ENCODE measurements around the gene INTS6.
A peak's percentile ranks its signal among the peaks of the same experiment; 100 is the strongest.

Gene INTS6

DNA sequence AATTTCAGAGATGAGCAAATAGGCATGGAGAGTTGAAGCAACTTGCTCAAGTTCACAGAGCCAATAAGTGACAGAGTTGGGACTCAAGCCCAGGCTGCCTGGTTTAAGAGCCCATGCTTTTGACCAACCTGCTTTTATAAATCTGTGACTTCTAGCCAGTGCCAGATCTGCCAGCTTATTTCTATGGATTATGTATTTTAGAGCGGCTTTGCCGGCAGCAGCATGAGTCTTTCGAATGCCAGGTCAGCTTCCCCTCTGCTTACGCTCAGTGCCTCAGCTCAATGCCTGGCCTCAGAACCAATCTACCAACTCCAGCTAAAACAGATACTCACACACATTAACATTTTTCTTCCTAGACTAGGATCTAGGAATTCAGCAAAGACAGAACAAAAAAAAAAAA lies 111.0 kb downstream of the INTS6 start:
- no peak for DNase-seq

DNA sequence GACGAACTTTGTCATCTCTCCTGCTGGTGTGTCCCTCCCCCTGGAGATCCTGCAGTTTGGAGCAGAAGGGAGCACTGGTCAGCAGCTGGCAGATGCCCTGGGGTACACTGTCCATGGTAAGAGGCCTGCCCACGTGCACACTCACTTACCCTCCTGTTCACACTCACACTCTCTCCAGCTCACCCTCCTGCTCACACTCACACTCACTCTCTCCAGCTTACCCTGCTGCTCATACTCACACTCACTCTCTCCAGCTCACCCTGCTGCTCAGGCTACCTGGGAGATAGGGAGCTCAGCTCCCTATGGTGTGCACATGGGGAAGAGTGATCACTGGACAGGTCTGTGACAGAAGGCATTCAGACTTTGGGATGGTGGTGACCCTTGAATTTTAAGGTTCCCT lies 111.6 kb downstream of the INTS6 start:
- no peak for DNase-seq

DNA sequence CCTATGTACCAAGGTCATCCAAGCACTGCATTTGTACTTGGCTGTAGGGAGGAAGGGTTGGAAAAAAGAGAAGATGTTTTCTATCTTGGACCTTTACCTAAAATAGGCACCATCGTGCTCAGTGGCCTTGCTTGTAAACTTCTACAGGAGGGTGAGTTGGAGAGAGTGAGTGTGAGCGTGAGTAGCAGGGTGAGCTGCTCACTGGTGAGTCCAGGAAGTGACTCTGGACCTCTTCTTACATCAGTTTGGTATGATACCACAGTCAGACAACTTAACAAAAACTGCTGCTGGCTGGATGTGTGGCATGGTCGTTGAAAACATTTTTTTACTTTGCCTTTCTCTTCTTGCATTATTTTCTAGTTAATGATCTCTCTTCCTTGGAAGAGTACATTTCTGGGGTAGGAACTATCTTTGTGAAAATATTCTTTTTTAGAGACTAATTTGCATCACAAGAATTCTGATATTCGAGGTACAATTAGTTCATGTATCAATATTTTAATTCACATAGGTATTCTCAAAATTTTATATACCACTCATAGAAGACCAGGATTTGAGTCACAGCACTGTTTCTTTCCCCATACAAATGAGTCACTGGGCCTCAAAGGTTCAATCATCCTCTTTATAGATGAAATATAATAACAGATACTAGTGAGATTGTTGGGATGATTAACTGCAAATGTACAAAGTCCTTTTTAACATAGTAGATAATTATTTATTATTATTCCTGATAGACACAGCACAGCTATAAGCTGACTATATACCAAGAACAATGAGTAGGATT lies 112.7 kb downstream of the INTS6 start:
- peak; percentile 27 for DNase-seq

DNA sequence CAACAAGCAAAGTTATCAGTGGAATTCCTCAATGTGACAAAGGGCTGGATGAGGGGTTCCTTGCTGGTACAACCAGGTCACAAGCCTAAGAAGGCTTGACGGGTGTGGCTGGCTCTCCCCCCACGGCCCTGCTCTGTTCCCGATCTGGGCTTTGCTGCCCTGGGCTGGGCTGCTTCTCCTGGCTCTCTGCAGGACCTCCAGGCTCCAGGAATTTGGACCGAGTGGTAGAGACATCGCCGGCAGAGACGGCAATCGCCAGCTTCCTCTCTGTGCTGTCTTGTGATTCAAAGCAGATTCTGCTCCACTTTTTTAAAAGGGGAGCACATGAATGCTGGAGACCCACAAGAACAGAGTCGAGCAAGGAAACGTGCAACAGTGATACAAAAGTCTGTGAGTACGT lies 113.5 kb downstream of the INTS6 start, which contains the start of gene SERPINE3:
Gene SERPINE3, plus strand, starts transcription at position 338 of the 400 bp plus-strand sequence. CDS start 1,401 bp downstream, outside the sequence.
- no peak for DNase-seq

DNA sequence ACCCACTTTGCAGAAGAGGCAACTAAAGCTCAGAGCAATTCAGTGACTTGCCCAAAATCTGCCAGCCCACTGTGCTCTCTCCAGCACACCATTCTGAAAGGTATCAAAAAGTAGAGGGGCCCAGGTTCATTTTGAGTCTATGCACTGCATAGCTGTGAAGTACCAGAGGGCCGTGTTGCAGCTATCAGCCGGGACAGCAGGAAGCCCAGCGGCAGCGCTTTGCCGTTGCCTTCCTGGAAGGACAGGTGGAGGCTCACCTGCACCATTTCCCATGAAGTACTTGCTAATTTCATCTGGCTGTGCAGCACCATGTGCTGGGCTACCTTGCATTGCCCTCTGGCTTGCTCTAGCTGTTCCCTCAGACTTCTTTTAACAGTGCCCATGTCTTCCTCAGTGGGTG lies 116.1 kb downstream of the INTS6 start:
- no peak for DNase-seq

DNA sequence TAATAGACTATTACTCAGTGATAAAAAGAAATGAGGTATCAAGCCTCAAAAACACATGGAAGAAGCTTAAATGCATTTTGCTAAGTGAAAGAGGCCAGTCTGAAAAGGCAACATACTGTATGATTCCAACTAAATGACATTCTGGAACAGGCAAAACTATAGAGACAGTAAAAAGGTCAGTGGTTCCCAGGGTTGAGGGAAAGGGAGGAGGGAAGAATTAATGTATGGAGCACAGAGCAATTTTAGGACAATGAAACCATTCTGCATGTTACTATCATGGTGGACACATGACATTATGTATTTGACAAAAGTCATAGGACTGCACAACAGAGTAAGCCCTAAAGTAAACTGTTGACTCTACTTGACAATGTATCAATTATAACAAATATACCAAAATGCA lies 119.0 kb downstream of the INTS6 start:
- no peak for DNase-seq

DNA sequence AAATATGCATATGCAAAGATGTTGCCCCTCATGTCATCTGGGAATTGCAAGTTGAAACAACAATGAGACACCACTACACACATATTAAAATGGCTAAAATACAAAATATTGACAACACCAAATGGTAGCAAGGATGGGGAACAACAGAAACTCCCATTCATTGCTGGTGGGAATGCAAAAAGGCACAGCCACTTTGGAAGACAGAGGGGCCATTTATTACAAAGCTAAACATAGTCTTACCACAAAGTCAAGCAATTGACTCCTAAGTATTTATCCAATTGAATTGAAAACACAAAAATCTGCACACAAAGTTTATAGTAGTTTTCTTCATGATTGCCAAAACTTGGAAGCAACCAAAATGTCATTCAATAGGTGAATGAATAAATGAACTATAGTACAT lies 119.4 kb downstream of the INTS6 start:
- no peak for DNase-seq

DNA sequence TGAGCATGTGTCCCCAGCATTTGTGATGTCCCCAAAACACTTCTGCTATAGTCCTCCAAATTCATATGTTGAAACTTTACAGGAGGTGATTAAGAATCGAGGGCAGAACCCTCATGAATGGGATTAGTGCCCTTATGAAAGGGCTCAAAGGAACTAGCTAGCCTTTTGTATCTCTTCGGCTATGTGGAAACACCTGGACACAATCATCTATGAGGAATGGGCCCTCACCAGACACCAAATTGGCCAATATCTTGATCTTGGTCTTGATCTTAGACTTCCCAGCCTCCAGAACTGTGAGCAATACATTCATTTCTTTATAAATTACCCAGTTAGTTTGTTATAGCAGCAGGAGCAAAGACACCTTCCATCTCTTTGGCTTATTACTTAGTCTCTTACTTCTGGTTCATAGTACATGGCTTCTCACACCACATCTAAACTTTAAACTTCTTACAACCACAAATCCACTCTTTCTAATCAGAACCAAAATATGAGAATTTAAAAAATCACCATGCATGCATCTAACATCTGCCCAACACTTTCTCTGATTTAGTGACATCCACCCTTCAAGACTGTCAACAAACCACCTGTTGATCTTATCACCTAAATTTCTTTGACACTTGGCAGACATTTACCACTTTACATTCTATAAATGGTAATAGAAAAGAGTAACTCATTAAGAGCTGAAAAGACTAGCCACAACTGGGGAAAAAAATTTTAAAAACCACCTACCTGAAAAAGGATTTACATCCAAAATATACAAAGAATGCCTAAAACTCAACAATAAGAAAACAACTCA lies 120.1 kb downstream of the INTS6 start:
- no peak for DNase-seq

DNA sequence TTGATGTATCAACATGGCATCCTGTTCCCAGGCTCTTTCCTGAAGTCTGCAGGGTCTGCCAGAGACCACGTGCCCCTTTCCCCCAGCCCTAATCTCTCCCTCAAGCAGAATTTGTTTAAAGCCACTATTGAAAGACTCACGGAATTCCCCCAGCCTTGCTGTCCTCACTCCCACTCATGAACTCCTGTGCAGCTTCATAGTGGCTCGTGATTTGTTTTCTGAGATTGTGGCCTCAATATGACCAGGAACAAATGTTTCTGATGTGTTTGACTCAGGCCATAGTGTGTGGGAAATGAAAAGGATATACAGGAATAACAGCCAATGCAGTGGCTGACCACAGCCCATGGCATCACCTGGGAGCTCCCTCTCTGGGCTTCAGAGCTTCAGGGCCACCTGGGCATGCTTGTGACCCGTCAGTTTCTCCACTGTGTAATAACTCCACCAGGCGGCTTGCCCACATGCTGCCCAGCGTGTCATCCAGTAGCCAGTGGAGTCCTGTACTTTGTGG lies 121.4 kb downstream of the INTS6 start:
- no peak for DNase-seq

DNA sequence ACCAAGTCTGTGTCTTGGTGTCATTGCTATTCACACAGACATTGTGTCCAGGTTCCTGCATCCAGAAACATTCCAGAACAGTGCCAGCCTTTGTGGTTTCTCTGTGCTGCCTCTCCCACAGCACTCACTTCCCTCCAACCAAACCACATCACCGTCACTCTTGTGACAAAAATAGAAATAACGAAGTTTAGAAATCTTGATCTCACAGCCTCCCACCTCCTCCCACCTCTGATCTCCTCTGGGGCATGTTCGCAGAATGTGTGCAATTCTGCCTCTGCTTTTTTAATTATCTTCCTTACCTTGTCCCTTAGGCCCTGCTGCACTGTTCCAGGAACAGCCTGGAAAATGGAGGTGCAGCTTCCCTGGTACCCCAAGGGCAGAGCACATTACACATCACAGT lies 122.0 kb downstream of the INTS6 start:
- peak; percentile 14 for DNase-seq

DNA sequence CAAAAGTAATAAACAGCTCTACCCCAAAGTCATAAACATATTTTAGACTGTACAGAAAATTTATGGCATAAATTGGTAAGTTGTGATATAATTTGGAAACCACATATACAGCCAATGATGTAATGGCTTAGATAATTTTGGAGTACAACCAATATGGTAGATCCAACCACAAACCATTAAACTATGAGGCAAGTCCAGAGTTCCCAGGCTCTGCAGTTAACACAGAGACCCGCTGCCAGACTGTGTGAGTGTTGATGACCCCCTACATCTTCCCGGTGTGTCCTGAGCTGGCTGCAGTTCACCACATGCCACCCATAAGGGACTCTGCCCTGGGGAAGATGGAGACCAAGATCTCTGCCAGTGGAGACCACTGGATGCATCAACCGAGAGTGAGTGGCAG lies 123.2 kb downstream of the INTS6 start:
- no peak for DNase-seq

DNA sequence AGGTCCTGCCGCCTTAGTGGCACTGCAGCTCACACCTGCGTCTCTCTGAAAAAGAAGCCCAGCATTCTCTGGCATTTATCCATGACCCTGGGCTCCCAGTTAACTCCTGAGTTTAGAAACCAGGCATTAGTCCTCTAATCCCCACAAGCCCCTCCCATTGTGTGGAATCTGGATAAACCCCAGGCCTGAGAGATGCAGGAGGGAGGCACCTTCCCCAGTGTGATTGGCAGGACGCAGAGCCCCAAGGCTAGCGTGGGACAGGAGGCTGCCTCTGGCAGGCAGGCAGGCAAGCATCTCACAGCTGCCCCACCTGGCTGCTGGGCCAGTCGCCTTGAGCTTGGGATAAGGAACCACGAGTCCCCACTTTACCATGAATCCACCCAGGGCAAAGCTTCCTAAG lies 124.3 kb downstream of the INTS6 start:
- DNase-seq: no peak

DNA sequence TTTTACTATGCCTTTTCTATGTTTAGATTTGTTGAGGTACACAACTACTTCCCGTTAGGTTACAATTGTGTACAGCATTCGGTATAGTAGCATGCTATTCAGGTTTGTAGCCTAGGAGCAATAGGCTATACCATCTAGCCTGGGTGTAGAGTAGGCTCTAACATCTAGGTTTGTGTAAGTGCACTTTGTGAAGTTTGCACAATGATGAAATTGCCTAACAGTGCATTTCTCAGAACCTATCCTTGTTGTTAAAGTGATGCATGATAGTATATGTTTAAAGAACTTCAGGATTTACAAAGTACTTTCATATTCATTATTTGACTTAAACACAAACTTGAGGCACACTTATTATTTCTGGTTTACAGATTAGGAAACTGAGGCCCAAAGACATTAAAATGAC lies 124.9 kb downstream of the INTS6 start:
- no peak for DNase-seq

DNA sequence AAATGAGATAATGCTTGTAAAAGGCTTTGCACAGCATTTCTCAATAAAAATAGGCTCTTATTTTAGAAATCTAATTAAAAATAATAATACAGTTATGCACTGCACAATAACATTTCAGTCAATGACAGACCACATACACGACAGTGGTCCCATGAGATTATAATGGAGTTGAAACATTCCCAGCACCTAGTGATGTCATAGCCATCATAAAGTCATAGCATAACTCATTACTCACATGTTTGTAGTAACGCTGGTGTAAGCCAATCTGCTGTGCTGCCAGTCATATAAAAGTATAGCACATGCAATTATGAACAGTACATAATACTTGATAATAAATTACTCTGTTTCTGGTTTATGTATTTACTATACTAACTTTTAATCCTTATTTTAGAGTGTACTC lies 126.1 kb downstream of the INTS6 start:
- DNase-seq: no peak

DNA sequence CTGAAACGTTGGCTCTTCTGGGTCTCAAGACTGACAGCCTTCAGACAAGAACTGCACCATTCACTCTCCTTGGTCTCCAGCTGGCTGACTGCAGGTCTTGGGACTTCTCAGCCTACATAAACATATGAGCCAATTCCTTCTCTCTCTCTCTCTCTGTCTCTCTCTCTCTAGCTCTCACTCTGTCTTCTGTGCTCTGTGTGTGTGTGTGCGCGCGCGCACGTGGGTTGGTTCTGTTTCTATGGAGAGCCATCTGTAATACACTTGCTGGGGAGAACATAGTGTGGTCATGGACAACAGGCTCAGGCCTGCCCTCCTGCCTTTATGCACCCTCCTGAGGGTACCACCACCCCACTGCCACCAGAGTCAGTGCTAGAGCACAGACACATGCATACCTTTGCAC lies 127.0 kb downstream of the INTS6 start:
- DNase-seq: no peak

DNA sequence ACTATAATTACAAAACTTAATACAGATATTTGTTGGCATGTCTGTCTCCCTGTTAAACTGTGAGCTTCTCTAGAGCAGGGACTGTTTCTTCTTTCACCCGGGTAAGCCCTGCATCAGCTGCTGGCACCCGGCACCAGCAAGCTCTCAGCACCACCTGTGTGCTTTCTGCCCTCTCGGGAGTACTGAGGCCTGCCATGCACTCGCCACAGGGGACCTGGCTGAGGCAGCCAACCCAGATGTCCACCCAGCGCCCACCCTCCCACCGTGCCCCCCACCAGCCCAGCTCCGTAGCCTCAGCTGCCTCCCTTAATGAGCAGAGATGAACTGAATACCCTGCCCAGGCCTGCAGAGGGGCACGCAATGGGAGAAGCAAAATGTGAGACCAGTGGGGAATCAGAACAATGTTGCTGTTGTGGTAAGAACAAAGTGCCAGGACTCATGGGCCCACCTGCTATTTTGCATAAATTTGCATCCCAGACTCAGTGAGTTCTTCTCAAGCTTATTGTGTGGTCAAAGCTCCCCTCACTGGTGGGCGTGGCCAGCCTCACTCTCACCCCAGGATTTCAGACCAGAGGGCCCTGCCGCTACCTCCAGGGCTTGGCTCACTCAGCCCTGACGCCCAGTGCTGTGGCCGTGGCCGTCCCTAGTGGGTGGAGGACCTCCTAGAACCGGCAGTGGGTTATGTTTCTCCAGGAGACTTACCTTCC lies 128.0 kb downstream of the INTS6 start:
- no peak for DNase-seq

DNA sequence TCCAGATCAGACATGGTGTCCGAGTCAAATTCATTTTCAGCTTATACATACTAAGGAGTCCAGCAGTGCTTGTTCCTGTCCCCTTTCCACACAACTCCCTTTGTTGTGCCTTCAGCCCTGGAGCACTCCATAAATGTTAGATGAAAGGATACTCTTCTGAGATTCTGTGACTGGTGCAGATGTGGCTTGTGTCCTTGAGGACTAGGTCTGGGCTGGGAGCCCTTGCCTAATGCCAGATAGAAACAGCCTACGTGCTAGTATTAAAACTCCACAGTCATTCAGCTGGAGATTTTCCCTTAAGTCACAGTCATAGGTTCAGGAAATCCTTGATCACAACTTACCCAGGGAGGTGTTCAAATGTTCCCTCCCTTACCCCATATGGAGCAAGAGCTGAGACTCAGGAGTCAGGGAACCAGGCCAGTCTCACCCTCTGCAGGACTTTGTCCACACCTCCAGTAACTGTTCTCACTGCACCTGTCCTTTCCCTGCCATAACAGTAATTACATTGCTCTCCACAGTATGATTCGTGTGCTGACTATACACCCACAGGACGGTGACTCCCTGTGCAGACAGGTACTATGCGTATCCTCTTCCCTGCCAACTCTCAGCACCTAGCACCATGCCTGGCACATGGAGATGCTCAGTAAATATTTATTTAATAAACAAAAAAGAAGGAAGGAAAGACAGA lies 128.9 kb downstream of the INTS6 start:
- DNase-seq: no peak

DNA sequence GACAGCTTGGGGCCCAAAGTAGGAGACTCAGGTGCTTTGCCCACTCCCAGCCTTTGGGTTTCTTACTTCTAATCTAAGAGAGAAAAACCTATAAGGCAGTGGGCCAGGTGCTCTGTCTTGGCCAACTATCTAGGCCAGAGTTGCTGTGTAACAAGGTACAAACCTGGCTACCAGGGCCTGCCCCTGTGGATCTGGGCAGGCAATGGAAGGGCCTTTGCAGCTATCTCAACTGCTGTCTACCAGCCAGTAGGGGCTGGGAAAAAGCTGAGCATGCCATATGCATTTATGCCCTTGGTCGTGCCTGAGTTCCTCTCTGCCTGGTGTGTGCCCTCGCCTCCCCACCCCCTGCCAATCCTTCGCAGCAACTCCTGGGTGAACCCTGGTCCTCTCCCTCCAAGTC lies 130.0 kb downstream of the INTS6 start:
- no peak for DNase-seq

DNA sequence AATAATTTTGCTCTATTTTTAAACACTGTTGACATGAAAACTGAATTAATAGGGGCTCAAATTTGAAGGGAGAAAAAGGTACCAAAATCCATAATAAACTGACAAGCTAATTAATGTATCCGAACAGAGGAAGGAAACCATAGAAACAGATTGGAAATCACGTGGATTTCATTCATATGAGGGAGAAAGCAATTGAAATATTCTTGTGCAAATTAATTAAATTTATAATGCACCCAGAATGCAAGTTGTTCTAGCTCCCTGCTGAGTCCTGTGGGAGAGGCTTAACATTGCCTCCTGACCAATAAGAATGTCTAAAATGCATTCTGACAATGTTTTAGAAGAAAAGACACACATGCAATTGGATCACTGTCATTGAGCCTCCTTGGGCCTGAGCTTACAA lies 131.0 kb downstream of the INTS6 start:
- no peak for DNase-seq

DNA sequence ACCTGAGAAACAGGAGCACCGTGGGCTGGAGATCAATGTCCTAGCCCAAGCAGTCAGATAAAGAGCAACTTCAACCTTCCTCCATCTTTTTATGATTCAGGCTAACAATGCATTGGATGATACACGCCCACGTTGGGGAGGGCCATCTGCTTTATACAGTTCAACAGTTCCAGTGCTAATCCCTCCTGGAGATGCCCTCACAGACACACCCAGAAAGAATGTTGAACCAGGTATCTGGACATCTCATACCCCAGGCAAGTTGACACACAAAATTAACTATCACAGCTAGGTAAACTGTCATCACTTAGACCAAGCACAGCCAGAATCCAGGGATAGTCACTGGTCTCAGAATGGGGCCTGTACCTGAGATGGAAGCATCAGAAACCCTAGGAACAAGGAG lies 134.0 kb downstream of the INTS6 start:
- DNase-seq: no peak

DNA sequence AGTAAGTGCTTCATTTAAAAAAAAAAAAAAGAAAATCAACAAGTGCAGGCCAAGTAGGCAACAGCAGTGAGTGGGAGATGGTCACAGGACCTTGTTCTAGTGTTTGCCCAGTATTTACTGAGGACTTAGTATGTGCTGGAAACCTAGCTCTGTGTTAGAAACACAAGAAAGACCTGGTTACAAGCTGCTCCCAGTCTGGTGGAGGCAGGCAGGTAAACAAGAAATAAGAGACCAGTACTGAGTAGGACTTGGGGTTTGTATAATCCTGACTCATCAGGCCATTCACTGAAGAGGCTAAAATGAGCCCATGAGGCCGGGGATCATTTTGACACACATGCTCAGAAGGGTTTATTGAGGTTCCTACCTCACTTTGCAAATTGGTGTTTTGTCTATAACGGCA lies 134.8 kb downstream of the INTS6 start:
- no peak for DNase-seq

DNA sequence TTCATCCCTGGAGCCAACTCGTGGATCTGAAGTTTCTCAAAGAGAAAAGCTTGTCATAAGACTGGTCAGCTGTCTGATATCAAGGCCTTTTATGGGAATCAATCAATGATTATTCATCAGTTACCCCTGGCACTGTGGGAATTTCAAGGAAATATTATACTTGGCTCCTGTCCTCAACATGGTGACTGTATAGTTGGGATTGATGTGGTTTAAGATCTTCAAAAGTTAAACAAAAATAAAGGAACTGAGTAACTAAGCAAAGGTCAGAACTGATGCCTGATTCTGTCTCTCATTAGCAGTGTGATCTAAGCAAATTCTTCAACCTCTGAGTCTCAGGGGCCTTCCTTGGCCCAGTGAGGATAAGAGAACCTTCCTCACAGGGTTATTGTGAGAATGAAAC lies 135.6 kb downstream of the INTS6 start:
- peak; percentile 59 for DNase-seq

DNA sequence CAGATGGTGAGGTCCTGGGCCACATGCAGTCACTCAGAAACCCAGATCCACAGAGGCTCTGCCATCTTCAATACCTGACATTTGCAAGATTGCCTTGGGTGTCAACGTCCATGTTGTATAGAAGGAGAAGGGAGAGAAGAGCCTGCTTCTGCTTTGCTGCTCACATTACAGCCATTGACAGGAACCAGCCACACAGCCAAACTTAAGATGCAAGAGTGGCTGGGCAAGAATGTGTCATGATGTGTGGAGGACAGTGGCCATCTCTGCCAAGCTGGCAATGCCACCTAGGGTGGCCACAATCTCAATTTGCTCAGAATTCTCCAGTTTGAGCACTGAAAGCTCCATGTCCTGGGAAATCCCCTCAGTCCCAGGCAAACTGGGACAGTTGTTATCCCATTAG lies 139.2 kb downstream of the INTS6 start:
- DNase-seq: no peak
